ENCODE measurements around the gene SLC25A47. TPM values are rescaled to one million over a fixed set of nuclear protein-coding genes. Genes with fewer than 3 reads are reported as not detected.
A peak's percentile ranks its signal among the peaks of the same experiment; 100 is the strongest.
"Not testable (repeated sequence)": the region's sequence is repeated elsewhere in the genome, so short reads cannot be mapped to it uniquely, and the experiment has no call there.

SLC25A47 gene
- total RNA-seq, 1 donor: not detected

DNA sequence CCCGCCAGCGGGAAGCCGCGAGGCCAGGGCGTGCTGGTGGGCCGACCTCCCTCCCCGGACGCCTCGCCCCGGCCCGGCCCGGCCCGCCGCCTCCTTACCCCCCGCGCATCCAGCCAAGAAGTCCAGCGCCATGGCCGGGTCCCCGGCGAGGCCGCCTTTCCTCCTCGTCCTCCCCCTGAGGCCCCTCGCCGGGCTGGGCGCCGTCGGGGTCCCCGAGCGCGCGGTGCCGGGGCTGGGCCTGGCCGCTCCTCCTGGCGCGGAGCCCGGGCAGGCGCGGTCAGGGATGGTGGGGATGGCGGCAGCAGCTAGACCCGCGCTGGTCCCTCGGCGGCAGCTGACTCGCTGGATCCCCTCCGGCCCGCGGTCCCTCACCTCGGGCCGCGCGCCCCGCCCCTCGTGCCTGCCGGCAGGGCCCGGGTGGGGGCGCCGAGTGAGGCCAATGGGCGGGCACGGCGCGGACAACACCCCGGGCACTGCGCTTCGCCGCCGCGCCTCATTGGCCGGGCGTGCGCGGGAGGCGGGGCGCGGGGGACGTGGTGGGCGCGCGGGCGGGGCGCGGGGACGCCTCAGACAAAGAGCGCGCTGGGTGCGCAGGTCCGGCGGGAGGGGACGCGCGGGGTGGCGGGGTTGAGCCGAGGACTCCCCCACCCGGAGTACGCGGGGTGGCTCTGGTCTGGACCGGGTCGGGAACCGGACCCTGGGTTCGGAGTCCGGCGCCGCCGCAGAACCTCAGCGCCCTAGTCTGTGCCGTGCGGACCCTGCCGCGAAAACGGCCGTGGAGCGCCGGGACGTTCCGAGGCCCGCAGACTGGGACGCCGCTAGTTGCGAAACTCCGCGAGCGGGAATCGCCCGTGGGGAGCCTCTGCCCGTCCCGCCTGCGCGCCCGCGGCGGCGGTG lies 16.8 kb upstream of the SLC25A47 start, which contains the start of gene SLC25A29:
TSS of gene SLC25A29 (minus strand) at position 344 of the 897 bp plus-strand sequence. CDS start at position 132, 212 bp downstream.
- peak; percentile 86 for DNase-seq (ENCODE audit: low read depth)
- peak within 1 kb of the TSS; percentile 82 for H3K4me3 ChIP-seq (ENCODE audit: low read depth, low read length)
- TF ChIP-seq, protein P1, sequence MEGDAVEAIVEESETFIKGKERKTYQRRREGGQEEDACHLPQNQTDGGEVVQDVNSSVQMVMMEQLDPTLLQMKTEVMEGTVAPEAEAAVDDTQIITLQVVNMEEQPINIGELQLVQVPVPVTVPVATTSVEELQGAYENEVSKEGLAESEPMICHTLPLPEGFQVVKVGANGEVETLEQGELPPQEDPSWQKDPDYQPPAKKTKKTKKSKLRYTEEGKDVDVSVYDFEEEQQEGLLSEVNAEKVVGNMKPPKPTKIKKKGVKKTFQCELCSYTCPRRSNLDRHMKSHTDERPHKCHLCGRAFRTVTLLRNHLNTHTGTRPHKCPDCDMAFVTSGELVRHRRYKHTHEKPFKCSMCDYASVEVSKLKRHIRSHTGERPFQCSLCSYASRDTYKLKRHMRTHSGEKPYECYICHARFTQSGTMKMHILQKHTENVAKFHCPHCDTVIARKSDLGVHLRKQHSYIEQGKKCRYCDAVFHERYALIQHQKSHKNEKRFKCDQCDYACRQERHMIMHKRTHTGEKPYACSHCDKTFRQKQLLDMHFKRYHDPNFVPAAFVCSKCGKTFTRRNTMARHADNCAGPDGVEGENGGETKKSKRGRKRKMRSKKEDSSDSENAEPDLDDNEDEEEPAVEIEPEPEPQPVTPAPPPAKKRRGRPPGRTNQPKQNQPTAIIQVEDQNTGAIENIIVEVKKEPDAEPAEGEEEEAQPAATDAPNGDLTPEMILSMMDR (IDR thresholded peaks at IDR 0.05; ENCODE audit: insufficient read depth, low read depth, low read length): no peak

DNA sequence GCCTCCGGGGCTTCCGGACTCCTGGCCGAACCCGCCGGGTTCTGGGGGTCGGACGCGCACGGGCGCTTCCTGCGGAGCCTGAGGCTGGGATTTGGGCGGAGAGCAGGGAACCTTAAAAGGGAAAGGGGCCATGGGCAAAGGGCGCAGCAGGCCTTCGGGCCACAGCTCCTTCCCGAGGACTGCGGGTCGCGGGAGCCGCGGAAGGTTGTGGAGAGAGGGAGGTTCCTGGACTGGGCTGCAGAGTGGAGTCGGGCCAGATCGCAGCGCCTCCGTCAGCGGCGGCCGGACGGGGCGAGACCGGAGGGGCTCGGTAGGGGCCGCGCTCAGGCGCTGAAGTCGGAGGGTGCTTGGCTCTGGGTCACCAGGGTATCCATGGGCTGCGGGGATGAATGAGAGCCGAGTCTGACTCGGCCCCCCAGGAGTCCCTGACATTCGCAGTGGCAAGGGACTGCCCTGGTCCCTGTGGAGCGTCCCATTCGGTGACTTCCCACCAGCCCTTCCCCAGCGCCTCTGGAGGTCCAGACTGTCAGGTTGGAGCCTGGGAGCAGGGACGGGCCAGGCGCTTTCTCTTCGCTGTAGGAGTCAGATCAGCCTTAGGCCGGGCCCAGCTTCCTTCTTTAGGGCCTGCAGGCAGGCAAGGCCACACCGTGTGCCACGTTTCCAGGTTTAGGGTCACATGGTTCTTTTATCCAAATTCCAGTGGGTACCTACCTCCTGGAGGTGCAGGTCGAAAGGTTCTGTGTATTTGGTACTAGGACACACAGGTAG lies 16.0 kb upstream of the SLC25A47 start:
- TF ChIP-seq, protein P1 (IDR thresholded peaks at IDR 0.05; ENCODE audit: insufficient read depth, low read depth, low read length): no peak
- DNase-seq (ENCODE audit: low read depth): no peak

DNA sequence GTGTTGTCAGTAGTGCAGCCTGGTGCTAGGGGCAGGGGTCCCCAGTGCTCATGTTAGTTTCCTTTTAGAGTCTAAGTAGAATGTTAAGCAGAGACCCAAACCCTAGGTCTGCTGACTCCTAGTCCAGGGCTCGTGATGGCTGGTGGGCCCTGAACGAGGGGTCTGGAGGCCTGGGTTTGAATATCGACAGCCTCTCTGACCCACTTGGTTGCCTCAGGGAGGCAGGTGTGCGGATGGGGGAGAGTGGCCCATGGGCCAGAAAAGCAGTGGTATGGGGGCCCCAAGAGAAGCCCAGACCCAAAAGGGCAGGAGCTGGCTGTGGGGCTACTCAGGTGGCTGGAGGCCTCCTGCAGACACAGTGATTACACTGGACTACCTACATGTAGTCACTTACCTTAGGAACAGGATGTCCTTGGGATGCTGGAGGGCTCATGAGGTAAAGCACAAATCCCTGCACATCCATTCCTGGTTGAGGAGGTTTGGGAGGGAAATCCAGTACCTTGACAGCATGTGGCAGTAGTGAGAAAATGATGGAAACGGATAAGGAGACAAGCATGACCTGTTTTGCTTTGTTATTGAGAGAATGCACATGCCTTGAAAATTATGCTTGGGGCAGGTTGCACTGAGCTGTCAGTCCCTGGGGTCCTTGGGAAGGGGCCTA lies 15.2 kb upstream of the SLC25A47 start:
- TF ChIP-seq, protein P1 (IDR thresholded peaks at IDR 0.05; ENCODE audit: insufficient read depth, low read depth, low read length): no peak
- peak overlapping the region; percentile 82 for H3K4me3 ChIP-seq (ENCODE audit: low read depth, low read length)
- no peak for DNase-seq (ENCODE audit: low read depth)

More for the DNA sequence above, 16.0 kb upstream of the SLC25A47 start:
- peak overlapping the region; percentile 82 for H3K4me3 ChIP-seq (ENCODE audit: low read depth, low read length)

DNA sequence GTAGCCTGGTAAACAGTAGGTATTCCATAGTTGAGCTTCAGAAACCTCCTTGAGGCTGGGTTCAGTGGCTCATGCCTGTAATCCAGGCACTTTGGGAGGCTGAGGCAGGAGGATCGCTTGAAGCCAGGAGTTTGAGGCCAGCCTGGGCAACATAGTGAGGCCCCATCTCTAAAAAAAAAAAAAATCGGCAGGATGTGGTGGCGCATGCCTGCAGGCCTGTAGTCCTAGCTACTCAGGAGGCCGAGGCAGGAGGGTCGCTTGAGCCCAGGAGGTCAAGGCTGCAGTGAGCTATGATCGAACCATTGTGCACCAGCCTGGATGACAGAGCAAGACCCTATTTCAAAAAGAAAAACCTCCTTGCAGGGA lies 14.7 kb upstream of the SLC25A47 start:
- not testable (repeated sequence) for H3K4me3 ChIP-seq (ENCODE audit: low read depth, low read length); DNase-seq (ENCODE audit: low read depth)

DNA sequence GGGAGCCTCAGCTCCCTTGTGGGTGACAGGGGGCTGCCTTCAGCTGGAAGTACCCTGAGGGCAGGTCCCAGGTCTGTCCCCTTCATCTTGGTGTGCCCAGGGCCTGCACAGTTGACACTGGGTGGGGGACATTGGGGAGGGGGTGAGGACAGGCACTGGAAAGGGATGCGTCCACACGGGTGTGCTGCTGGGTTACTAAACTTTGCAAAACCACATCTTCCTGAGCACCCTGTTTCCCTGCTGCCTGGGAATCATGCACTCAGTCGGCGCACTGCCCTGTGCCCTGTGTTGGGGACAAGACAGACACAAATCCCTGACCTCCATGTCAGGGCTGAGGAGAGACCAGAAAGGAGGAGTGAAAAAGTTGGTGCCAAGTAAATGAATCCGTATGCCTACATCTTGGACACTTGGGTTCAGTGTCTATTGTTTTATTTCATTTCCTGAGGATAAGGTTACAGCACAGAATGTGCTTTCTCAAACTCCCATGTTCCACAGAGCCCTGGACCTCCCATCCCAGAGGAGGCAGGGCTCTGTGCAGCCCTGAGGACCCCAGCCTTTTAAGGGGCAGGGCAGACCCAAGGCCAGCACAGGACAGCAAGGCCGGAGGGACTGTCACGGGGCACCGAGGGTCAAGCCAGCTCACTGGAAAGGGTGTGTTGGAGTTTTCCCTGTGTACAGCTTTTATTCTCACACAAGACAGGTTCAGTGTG lies 14.0 kb upstream of the SLC25A47 start:
- DNase-seq (ENCODE audit: low read depth): no peak
- TF ChIP-seq, protein P1 (IDR thresholded peaks at IDR 0.05; ENCODE audit: insufficient read depth, low read depth, low read length): no peak

DNA sequence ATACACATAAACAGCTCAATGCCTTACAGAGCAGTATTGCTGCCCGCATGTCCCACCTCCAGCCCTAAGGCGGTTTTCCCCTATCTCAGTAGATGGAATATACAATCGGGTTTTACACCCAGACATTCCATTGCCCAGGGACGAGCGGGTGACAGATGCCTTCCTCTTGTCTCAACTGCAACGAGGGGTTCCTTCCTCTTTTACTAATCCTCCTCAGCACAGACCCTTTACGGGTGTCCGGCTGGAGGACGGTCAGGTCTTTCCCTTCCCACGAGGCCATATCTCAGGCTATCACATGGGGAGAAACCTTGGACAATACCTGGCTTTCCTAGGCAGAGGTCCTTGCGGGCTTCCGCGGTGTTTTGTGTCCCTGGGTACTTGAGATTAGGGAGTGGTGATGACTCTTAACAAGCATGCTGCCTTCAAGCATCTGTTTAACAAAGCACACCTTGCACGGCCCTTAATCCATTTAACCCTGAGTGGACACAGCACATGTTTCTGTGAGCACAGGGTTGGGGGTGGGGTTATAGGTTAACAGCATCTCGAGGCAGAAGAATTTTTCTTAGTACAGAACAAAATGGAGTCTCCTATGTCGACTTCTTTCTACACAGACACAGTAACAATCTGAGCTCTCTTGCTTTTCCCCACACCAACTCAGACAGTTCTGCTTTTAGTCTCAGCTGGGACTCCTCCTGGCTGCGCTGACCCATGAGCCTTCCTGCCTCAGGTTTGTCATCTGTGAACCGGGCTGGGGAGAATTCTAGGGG lies 10.8 kb upstream of the SLC25A47 start:
- not testable (repeated sequence) for H3K4me3 ChIP-seq (ENCODE audit: low read depth, low read length); DNase-seq (ENCODE audit: low read depth)

More for the DNA sequence above, 14.0 kb upstream of the SLC25A47 start:
- H3K4me3 ChIP-seq (ENCODE audit: low read depth, low read length): no peak overlapping the region

Data from fibroblast of villous mesenchyme (primary cell).